GM18870 (cell line): ENCODE data around the gene RAPGEF6.
A peak's percentile ranks its signal among the peaks of the same experiment; 100 is the strongest.
"Not testable (repeated sequence)": the region's sequence is repeated elsewhere in the genome, so short reads cannot be mapped to it uniquely, and the experiment has no call there.

Experiments
- ATAC-seq: cut with Tn5 transposase; IDR thresholded peaks from one replicate; pipeline ENCODE4 v1.9.1; 2021; ENCODE audit warnings: moderate library complexity; ENCODE audit not compliant: unreplicated experiment

RAPGEF6 gene

GRCh38 chr5:131459216-131459615, 175.8 kb downstream of the RAPGEF6 start:
- ATAC-seq, result no peak

GRCh38 chr5:131457193-131457592, 177.8 kb downstream of the RAPGEF6 start:
- ATAC-seq, result no peak

GRCh38 chr5:131450941-131451340, 184.1 kb downstream of the RAPGEF6 start:
- ATAC-seq, result no peak

GRCh38 chr5:131441184-131441583, 193.8 kb downstream of the RAPGEF6 start:
- ATAC-seq, result no peak

GRCh38 chr5:131436081-131436480, 198.9 kb downstream of the RAPGEF6 start:
- ATAC-seq, result no peak

- ATAC-seq, result no peak
Measured at GRCh38 chr5:131433109-131433508, 201.9 kb downstream of the RAPGEF6 start.

- no peak for ATAC-seq
Measured at GRCh38 chr5:131431794-131432193, 203.2 kb downstream of the RAPGEF6 start.

- no peak for ATAC-seq
Measured at GRCh38 chr5:131430794-131431193, 204.2 kb downstream of the RAPGEF6 start.

- ATAC-seq, result no peak
Measured at GRCh38 chr5:131426011-131426410, 209.0 kb downstream of the RAPGEF6 start.

GRCh38 chr5:131423056-131423455, 212.0 kb downstream of the RAPGEF6 start:
- no peak for ATAC-seq

GRCh38 chr5:131419877-131420276, 215.2 kb downstream of the RAPGEF6 start:
- no peak for ATAC-seq

- no peak for ATAC-seq
Measured at GRCh38 chr5:131418846-131419245, 216.2 kb downstream of the RAPGEF6 start.

GRCh38 chr5:131417240-131417869, 217.7 kb downstream of the RAPGEF6 start:
- ATAC-seq, result peak; percentile 34

GRCh38 chr5:131416729-131417128, 218.3 kb downstream of the RAPGEF6 start:
- ATAC-seq, result peak; percentile 75

- peak; percentile 79 for ATAC-seq
Measured at GRCh38 chr5:131413605-131414559, 221.1 kb downstream of the RAPGEF6 start.

GRCh38 chr5:131406975-131407638, 227.9 kb downstream of the RAPGEF6 start:
- ATAC-seq, result no peak

GRCh38 chr5:131406076-131406475, 229.0 kb downstream of the RAPGEF6 start:
- no peak for ATAC-seq

- no peak for ATAC-seq
Measured at GRCh38 chr5:131405674-131406073, 229.4 kb downstream of the RAPGEF6 start.

- no peak for ATAC-seq
Measured at GRCh38 chr5:131400585-131400984, 234.4 kb downstream of the RAPGEF6 start.

GRCh38 chr5:131399007-131399406, 236.0 kb downstream of the RAPGEF6 start:
- not testable (repeated sequence) for ATAC-seq

GRCh38 chr5:131396630-131397273, 238.3 kb downstream of the RAPGEF6 start:
- no peak for ATAC-seq
